GM18858 (cell line): ENCODE measurements around the gene FGGY.
"Not testable (repeated sequence)": the region's sequence is repeated elsewhere in the genome, so short reads cannot be mapped to it uniquely, and the experiment has no call there.

Experiments used
- ATAC-seq: cut with Tn5 transposase; IDR thresholded peaks from one replicate; pipeline ENCODE4 v1.9.1; 2021; ENCODE audit not compliant: unreplicated experiment

FGGY gene

DNA sequence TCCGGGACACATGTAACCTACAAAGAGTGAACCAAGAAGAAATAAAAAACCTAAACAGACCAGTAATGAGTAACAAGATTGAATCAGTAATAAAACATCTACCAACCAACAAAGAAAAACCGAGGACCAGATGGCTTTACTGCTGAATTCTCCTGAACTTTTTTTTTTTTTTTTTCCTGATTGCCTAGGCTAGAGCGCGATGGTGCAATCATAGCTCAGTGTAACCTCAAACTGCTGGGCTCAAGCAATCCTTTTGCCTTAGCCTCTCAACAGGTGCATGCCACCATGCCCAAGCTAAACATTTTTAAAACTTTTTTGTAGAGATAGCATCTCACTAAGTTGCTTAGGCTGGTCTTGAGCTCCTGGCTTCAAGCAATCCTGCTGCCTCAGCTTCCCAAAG is 11.2 kb upstream of the FGGY start:
- no peak for ATAC-seq

DNA sequence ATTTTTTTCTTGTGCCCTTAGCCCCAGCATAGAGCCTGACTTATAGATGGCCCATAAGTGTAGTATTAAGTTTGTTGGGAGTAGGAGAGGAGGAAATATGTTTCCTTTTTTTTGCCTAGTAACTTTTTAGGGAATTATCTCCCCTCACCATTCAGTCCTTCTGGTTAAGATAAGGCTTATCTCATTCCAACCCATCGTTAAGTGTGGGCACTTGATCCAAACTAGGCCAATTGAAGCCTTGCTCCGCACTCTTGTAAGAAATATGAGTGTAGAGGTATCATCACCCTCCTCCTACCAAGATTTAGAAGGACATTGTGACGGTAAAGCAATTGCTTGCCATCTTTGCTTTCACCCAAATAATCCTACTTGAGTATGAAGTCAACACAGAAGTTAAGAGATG is 8.8 kb upstream of the FGGY start:
- no peak for ATAC-seq

DNA sequence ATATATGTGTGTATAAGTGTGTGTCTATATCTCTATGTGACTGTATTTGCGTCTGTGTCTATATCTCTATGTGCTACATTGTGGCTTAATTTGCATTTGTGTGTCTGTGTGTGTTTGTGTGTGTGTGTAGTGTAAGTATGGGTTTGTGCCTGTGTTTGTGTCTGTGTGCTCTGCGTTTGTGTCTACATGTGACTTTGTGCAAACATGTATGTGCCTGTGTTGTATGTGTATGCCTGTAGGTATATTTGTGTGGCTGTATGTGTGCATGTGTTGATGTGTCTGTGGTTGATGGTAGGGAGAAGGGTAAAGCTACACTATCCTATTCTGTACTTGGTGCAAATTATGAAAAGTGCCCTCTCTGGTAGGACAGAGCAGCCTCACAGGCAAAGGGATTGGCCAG is 7.3 kb upstream of the FGGY start:
- ATAC-seq: no peak

DNA sequence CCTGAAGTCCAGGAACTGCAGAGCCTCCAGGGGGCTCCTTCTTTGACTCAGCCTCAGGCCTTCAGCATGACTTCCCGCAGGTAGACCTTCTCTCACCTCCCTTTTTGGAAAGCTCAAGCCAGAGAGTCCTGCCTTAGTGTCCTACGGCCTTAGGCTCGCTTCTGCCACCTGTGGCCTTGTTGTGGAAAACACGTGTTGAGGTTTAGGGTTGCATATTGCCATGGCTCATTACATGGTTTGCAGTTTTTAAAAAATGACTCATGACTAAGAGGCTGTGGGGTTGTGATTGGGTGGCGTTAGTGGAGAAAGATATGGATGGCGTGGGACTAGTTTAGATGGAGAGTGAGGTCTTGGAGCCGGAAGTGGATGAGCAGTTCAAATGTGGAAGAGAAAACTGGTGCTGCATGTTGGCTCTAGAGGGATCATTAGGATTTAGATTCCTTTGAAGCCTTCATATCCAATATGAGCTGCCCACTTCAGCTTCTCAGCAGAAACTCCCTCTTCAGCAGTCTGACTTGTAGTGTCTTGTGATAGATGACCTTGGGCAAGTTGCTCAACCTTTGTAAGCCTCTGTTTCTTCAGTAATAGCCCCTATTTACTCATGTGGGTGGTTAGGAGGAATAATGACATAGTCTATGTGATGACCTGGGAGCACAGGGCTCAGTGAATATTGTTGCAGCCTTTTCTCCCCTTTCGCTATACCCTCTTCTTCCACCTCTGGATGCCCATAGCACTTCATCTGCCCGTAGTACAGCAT is 6.5 kb upstream of the FGGY start:
- ATAC-seq: peak; percentile 78

DNA sequence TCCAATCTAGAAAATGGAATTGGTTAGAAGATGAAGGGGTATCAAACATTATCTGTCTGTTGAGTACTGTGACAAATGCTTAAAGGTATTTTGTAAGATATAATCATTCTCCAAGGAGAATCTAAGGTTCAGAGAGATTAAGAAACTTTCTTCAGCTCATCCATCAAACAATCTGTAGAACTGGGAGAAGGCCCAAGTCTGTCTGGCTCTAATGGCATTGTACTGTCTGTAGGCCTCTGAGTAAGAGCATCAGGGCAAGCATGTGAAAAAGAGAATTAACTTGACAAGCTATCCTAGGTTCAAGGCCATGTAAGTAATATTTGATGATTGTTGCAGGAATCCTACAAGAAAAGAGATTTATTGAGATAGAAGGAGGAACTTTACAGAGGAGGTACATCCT is 5.3 kb upstream of the FGGY start:
- no peak for ATAC-seq

DNA sequence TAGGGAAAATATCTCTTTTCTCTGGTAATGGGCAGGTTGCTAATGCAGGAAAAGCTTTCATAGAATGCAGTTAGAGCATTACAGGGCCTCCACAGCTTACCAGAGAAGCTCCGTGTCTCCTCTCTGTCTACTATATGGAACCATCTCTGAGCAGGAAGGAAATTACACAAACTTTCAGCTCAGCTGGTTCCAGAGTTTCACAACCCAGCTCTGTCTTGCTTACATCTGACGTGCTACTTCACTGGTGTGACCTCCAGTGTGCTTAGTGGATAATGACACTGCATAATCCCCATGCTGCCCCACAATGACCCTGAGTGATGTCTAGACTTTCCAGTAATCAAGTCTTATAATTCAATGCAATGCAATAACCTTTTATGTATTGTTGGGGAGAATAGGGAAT is 4.3 kb upstream of the FGGY start:
- ATAC-seq: no peak

DNA sequence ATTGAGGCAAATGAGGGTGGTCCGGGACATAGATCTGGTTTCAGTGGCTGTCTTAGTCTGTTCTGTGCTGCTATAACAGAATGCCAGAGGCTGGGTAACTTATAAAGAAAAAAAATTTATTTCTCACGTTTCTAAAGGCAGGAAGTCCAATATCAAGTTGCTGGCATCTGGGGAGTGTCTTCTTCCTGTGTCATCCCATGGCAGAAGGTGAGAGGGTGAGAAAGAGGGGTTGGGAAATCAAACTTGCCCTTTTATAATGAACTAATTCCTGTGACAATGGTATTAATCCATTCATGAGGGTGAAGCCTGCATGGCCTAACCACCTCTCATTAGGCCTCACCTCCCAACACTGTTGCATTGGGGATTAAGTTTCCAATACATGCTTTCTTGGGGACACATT is 3.7 kb upstream of the FGGY start:
- ATAC-seq: no peak

DNA sequence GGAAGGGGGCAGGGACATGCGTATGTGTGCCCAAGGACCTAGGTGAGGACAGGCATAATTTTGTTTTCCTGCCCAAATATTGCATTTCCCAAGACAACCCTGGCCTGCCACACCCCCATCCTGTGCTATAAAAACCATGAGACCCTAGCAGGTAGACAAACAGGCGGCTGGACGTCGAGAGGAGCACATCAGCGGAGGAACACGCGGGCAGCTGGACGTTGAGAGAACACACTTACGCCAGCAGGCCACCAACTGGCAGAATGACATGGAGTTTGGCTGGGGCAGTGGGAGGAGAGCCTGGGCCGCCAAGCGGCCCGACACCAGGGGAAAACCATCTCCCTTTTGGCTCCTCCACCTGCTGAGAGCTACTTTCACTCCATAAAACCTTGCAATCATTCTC is 3.0 kb upstream of the FGGY start:
- ATAC-seq: no peak

DNA sequence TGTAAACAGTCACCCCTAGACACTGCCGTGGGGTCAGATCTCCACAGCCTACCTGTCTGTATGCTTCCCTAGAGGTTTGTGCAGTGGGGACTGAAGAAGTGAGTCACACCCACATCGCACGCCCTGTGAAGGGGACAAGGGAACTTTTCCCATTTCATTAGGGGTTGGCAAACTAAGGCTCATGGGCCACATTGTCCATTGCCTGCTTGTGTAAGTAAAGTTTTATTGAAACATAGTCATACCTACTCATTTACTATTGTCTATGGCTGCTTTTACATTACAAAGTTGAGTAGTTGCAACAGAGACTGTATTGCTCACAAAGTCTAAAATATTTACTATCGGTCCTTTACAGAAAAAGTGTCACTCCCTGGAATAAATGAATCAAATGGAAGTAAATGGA is 2.5 kb upstream of the FGGY start:
- ATAC-seq: no peak

DNA sequence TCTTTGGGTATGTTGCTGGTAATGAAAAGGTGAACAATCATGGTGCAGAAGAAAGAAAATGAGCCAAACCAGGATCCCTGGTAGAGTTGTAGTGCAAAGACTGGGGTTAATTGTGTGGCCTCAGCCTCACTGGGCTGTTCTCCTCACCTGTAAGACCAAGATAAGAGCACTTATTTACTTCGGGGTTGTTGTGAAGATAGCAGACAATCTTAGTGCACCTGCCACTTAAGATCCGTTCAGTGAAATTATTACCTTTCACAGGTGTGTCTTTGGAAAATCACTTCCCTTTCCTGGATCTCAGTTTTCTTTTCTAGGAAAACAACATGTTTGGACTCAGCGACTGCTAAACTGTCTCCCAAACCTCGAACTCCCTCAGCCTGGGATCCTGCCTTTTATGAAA is 1.3 kb upstream of the FGGY start:
- ATAC-seq: no peak

DNA sequence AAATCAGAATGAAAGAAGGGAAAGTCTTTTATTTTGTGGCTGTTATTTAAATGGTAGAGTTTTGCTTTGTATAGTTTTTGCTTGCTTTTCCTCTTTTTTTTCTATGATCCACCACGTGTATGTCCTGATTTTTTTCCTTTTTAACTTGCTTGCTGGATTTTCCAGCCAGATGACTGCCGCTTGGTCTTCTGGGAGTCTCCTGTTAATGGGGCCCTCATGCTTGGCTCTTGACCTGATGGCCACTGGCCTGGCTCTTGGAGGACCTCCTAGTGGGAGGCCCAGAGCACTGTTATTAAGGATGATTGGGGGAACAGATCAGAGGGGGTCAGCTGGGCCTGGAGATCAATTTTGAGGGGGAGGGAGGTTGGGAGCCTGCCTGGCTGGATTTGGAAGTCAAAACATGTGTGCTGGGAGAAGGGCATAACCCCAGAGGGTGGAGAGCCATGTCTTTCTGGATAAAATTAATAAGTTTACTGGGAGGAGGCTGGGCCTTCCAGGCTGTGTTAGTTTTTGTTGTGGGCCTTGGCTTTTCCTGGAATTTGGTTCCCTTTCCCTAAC is 1.2 kb downstream of the FGGY start:
- no peak for ATAC-seq

DNA sequence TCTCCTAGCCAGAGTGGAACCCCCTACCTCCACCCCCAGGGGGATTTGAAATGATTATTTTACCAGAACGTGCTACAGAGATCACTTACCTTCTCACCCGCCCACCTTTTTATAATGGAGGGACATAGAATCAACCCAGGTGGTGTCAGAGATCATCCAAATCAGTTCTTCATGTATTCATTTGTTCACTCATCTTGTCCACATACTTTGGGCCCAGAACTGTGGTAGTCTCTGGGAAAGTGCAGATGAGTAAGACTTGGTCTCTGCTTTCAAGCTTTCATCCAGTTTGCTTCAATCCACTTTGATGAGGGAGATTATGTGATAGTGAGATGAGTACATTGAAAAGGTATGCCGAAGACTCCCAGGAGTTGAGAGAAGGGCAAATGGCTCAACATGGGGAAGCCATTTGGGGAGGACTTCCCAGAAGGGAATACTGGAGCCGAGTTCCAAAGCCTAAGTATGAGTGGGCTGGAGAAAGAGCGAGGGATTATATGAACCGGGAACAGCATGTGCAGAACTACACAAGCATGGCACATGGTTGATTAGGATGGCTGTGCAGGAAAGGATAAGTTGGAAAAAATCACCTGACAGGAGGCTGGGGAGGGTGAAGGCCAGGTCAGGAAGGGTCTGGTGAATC is 1.9 kb downstream of the FGGY start:
- ATAC-seq: no peak

DNA sequence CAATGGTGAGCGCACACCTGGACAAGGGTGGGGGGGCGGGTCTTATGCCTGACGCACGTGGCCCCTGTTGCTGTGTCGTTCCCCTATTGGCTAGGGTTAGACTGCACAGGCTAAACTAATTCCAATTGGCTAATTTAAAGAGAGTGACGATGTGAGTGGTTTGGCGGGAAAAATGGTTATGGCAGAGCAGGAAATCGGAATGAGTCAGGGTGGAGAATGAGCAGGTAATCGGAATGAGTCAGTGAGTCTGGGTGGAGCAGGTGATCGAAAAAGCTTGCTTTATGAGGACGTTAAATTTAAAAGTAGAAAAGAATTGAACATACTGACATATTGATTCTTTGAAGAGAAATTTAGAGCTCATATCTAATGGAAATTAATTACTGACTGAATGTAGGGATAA is 2.8 kb downstream of the FGGY start:
- not testable (repeated sequence) for ATAC-seq

DNA sequence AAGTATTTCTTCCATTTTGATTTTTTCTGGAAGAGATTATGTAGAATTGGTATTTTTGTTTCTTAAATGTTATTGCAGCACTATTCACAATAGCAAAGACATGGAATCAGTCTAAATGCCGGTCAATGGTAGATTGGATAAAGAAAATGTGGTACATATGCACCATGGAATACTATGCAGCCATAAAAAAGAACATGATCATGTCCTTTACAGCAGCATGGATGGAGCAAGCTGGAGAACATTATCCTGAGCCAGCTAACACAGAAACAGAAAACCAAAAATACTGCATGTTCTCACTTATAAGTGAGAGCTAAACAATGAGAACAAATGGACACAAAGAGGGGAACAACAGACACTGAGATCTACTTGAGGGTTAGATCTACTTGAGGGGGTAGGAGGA is 5.4 kb downstream of the FGGY start:
- no peak for ATAC-seq

DNA sequence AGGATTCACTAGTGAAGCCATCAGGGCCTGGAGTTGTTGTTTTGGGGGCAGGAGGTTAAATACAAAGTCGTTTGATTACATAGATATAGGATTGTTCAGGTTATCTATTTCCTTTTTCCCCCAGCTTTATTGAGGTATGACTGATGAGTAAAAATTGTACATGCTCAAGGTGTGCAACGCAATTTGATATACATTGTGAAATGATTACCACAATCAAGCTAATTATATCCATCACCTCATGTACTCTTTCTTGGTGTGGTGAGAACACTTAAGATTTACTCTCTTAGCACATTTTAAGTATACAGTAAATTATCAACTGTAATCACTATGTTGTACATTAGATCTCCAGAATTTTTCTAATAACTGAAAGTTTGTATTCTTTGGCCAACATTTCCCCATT is 6.0 kb downstream of the FGGY start:
- ATAC-seq: no peak

DNA sequence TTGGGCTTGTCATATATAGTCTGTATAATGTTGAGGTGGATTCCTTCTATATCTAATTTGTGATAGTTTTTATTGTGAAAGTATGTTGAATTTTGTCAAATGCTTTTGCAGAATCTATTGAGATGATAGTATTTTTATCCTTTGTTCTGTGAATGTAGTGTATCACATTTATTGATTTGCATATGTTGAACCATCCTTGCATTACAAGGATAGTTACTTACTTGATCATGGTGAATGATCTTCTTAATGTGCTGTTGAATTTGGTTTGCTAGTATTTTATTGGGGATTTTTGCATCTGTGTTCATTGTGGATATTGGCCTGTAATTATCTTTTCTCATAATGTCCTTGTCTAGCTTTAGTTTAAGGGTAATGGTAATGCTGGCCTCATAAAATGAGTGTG is 8.3 kb downstream of the FGGY start:
- no peak for ATAC-seq

DNA sequence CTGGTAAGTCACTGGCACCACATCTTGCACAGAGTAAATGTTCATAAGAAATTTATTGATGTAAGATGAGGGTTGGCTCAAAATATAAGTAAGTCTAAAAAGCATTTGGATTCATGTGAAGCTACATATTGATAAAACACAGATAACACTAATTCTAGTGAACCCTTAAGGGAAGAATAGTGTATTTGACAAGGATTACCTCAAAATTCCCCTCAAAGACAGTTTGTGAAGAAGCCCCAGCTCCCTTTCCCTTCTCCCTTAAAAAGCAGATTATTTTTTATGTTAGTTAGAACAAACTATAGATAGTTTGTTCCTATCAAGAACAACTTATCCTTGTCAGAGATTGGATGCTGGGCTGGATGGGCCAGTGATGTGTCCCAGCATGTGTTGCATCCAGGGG is 10.7 kb downstream of the FGGY start:
- ATAC-seq: no peak

DNA sequence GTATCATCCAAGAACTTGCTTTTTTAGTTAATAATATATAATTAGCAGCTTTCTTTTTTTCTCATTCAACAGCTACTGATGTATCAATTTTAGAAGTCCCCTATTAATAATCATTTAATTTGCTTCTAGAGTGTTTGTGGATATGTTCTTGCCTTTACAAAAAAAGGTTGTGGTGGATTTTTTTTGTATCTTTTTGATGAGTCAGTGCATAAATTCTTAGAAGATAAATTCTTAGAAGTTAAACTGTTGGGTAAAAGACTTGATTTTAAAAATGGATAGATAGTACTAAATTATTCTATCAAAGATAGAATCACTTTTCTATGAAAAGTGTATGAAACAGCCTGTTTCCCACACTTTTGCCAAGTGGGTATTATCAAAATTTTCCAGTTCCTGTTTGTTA is 11.9 kb downstream of the FGGY start:
- no peak for ATAC-seq

DNA sequence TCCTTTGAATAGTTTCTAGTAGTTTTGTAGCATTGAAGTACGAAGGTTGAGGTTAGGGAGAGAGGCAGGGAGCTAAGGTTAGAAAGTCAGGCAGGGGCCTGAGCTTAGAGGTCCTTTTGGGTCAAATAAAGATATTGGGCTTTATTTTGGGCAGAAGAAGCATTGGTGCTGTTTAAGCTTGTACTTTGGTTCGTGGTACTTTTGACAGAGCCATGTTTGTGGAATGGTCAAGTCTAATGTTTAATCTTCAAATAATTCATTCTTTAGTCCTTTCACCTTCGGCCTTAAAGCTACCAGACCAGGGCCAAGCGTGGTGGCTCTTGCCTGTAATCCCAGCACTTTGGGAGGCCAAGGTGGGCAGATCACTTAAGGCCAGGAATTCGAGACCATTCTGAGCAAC is 12.5 kb downstream of the FGGY start:
- no peak for ATAC-seq

DNA sequence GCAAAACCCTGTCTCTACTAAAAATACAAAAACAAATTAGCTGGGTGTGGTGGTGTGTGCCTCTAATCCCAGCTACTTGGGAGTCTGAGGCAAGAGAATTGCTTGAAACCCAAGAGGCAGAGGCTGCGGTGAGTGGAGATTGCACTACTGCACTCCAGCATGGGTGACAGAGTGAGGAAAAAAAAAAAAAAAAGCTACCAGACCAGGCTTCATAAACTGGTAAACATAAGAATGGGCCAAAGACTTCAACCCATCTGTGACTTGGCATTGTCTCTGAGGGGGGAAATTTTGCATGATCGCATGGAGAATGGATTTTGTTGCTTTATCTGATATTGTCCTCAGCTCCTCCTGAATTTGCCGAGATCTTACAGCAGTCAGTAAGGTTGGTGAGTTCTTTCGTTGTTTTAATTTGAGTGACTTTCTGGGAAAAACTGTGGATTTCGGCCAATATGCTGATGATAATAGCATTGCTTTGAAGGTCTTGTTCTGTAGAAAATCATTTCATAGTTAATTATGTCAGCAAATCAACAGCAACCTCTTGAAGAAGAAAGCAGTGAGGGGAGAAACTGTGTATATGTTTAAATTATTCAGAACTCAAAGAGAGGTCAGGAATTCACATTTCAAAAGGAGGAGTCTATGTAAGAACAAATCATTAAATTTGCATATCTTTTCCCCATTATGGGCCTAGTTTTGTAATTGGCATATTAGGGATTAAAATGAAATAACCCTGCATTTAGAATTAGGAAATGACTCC is 13.1 kb downstream of the FGGY start:
- no peak for ATAC-seq

DNA sequence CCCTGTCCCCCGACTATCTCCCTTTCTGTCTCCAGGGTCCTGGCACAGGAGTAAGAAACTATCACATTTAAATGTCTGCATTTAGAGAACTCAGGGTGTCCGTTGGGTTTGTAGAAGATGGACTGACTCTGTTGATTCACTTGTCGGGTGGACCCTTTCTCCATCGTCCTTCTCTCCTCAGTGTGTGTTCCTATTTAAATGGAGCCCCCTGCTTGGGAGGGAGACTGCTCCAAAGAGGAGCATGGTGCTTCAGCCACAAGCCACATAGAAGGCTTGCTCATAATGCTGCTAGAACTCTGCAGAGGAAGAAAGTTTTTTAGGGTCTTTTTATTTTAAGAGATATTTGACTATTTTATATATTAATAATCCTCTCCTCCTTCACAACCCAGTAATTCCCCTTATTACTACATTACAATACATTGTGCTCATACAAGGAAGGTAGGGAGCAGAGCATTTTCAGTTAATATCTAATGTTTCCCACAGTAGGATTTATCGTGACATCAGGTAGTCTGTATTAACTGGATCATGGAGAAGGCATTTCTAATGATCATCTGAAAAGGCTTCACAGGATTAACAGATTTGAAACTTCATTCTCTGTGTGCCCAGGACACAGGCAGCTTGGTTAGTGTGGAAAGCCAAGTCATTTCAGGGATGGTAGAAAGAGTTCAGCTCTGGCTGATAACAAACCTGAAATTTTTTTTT is 13.8 kb downstream of the FGGY start:
- ATAC-seq: no peak
